PC-9 (cell line): ENCODE measurements around the gene TMEM117. TPM values are rescaled to one million over a fixed set of nuclear protein-coding genes. Genes with fewer than 3 reads are reported as not detected.

Source experiments
- BruUV-seq: library from RNA; stranded (reverse); fragments of 400-500 nt; replicated peaks from 2 replicates; lab custom pipeline; 2021; lab: Mats Ljungman, UMichigan
- CTCF ChIA-PET: fragments of 300-600 bp; sonication (Branson Sonifier 250); formaldehyde crosslinking; loops from one replicate; lab custom pipeline; 2022; ENCODE audit warnings: antibody characterized with exemption; lab: Charles Lee
- POLR2A ChIA-PET: fragments of 300-600 bp; sonication (Branson Sonifier 250); formaldehyde crosslinking; loops from one replicate; lab custom pipeline; 2022; ENCODE audit warnings: antibody characterized with exemption; ENCODE audit not compliant: unreplicated experiment; lab: Charles Lee
- DNase-seq, 2 experiments: peaks; one replicate each; pipeline versions ENCODE4 v3.0.0 to v3.0.0-alpha.2; 2015 to 2022; ENCODE audit warnings: mixed read lengths in 1 of 2
- H2AFZ ChIP-seq: fragments of 200-600 bp; sonication (generic); 2 replicates; pipeline ENCODE4 v1.8.1; 2017; ENCODE audit warnings: antibody characterized with exemption
- H3F3A ChIP-seq: fragments of 200-600 bp; sonication (generic); 2 replicates; pipeline ENCODE4 v1.8.1; 2017; ENCODE audit warnings: antibody characterized with exemption, mild to moderate bottlenecking, low read depth; ENCODE audit not compliant: insufficient read depth
- H3K27ac ChIP-seq: fragments of 200-600 bp; sonication (generic); 2 replicates; pipeline ENCODE4 v1.6.1; 2016; ENCODE audit warnings: mixed run types
- H3K27me3 ChIP-seq: fragments of 200-600 bp; sonication (generic); 2 replicates; pipeline ENCODE4 v1.6.1; 2016; ENCODE audit warnings: low read depth, mixed run types; ENCODE audit not compliant: insufficient read depth
- H3K36me3 ChIP-seq: fragments of 200-600 bp; sonication (generic); 2 replicates; pipeline ENCODE4 v1.6.1; 2016; ENCODE audit warnings: low read depth, mixed run types
- H3K4me1 ChIP-seq: fragments of 200-600 bp; sonication (generic); replicated peaks from 2 replicates; pipeline ENCODE4 v1.6.1; 2016; ENCODE audit warnings: mixed run types; ENCODE audit not compliant: insufficient read depth
- H3K4me2 ChIP-seq: fragments of 200-600 bp; sonication (generic); 2 replicates; pipeline ENCODE4 v1.6.1; 2017; ENCODE audit warnings: mixed run types
- H3K4me3 ChIP-seq: fragments of 200-600 bp; sonication (generic); 2 replicates; pipeline ENCODE4 v1.6.1; 2016; ENCODE audit warnings: mixed run types
- H3K79me2 ChIP-seq: fragments of 200-600 bp; sonication (generic); 2 replicates; pipeline ENCODE4 v1.6.1; 2017; ENCODE audit warnings: low read depth, mixed run types
- H3K9me2 ChIP-seq: fragments of 200-600 bp; sonication (generic); 2 replicates; pipeline ENCODE4 v1.8.1; 2017; ENCODE audit warnings: mild to moderate bottlenecking; ENCODE audit not compliant: insufficient read depth
- H3K9me3 ChIP-seq: fragments of 200-600 bp; sonication (generic); 2 replicates; pipeline ENCODE4 v1.8.1; 2016; ENCODE audit warnings: low read depth; ENCODE audit not compliant: insufficient read depth
- H4K20me1 ChIP-seq: fragments of 200-600 bp; sonication (generic); 2 replicates; pipeline ENCODE4 v1.8.1; 2017; ENCODE audit not compliant: insufficient read depth
- EZH2 ChIP-seq: fragments of 200-600 bp; sonication (generic); IDR thresholded peaks from 2 replicates; pipeline ENCODE4 v1.8.0; 2017; ENCODE audit warnings: antibody characterized with exemption, low read depth
- intact Hi-C: fragments of 100-400 bp; cut with micrococcal nuclease; formaldehyde crosslinking; loops from one replicate; pipeline ENCODE4 v1.10.0; 2022; ENCODE audit not compliant: unreplicated experiment
- total RNA-seq: library from RNA; stranded (reverse); gene quantifications from 2 replicates; pipeline ENCODE4 v1.2.3, GENCODE V29; 2021
- TF ChIP-seq, protein P1 (sequence below): fragments of 200-600 bp; sonication (generic); conservative IDR thresholded peaks from 2 replicates; pipeline ENCODE4 v1.6.1; 2017; ENCODE audit warnings: mixed run types, antibody characterized with exemption, mild to moderate bottlenecking, moderate library complexity

TMEM117 gene
- total RNA-seq, 1 experiment from 2014 or later, result 2.0 TPM

DNA sequence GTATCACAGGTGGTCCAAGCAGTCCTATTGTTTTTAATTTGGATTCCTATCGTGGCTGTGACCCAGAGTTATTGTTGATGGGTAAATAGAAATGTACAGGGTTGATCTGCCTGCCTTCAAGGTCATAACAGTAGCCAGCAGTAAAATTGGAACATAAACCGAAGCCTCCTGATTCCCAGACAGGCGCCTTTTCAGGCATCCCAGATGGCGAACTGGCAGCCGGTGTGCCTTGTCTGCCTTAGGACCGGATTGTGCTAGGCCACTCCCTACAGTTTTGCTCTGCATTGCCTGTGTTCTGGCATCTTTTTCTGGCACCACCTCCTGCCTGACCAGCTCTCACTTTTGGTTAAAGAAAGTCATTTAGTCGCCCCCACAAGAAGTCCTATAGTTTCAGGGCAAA lies 22.2 kb downstream of the TMEM117 start:
- no peak overlapping the region for H3K4me3 ChIP-seq
- POLR2A ChIA-PET, result no interaction called here
- TF ChIP-seq EZH2, result no peak
- TF ChIP-seq, protein P1, sequence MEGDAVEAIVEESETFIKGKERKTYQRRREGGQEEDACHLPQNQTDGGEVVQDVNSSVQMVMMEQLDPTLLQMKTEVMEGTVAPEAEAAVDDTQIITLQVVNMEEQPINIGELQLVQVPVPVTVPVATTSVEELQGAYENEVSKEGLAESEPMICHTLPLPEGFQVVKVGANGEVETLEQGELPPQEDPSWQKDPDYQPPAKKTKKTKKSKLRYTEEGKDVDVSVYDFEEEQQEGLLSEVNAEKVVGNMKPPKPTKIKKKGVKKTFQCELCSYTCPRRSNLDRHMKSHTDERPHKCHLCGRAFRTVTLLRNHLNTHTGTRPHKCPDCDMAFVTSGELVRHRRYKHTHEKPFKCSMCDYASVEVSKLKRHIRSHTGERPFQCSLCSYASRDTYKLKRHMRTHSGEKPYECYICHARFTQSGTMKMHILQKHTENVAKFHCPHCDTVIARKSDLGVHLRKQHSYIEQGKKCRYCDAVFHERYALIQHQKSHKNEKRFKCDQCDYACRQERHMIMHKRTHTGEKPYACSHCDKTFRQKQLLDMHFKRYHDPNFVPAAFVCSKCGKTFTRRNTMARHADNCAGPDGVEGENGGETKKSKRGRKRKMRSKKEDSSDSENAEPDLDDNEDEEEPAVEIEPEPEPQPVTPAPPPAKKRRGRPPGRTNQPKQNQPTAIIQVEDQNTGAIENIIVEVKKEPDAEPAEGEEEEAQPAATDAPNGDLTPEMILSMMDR, result no peak

DNA sequence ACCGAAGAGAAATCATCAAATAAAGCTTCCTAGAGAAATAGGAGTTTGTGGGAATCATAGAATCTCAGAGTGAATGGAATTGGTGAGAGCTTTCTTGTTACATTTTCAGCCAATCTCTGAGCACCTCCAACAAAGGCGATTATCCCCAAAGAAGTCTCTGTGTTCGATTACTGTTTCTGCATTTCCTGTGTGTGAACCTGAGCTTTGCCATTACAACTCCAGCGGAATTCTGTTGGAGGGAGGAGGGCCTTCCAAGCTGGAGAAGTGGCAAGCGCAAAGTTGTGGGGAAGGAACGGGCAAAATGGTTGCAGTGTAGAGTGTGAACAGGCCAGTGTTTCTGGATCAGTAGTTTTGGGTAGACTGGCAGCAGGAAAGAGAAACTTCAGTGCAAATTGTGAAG lies 23.1 kb downstream of the TMEM117 start:
- H3K9me2 ChIP-seq, result no peaks in the 10 kb centered on the region
- ChIA-PET POLR2A (no interaction called here), CTCF (no interaction called here)
- H3K27me3 ChIP-seq, result no peaks in the 10 kb centered on the region
- no peaks in the 10 kb centered on the region for H3K9me3 ChIP-seq
- no peaks in the 10 kb centered on the region for H3K4me1 ChIP-seq
- DNase-seq, result no peak
- H3K36me3 ChIP-seq, result no peaks in the 10 kb centered on the region
- no TSS peak for BruUV-seq
- TF ChIP-seq, protein P1, result no peak
- TF ChIP-seq EZH2, result no peak
- H3K4me3 ChIP-seq, result no peak overlapping the region
- H4K20me1 ChIP-seq, result no peaks in the 10 kb centered on the region
- intact Hi-C loops, result no loop called here
- H3K79me2 ChIP-seq, result no peaks in the 10 kb centered on the region
- no peak overlapping the region for H3K27ac ChIP-seq
- H3F3A ChIP-seq, result no peaks in the 10 kb centered on the region
- H3K4me2 ChIP-seq, result no peak overlapping the region
- no peak overlapping the region for H2AFZ ChIP-seq

More for the DNA sequence above, 22.2 kb downstream of the TMEM117 start:
- Histone ChIP-seq H3K36me3 (no peaks in the 10 kb centered on the region), H3K27ac (no peak overlapping the region), H3K79me2 (no peaks in the 10 kb centered on the region), H3K4me2 (no peak overlapping the region), H3K9me2 (no peaks in the 10 kb centered on the region), H3K9me3 (no peaks in the 10 kb centered on the region), H4K20me1 (no peaks in the 10 kb centered on the region), H3K27me3 (no peaks in the 10 kb centered on the region), H2AFZ (no peak overlapping the region), H3F3A (no peaks in the 10 kb centered on the region), H3K4me1 (no peaks in the 10 kb centered on the region)
- no TSS peak for BruUV-seq
- intact Hi-C loops, result no loop called here
- CTCF ChIA-PET, result no interaction called here
- no peak for DNase-seq

DNA sequence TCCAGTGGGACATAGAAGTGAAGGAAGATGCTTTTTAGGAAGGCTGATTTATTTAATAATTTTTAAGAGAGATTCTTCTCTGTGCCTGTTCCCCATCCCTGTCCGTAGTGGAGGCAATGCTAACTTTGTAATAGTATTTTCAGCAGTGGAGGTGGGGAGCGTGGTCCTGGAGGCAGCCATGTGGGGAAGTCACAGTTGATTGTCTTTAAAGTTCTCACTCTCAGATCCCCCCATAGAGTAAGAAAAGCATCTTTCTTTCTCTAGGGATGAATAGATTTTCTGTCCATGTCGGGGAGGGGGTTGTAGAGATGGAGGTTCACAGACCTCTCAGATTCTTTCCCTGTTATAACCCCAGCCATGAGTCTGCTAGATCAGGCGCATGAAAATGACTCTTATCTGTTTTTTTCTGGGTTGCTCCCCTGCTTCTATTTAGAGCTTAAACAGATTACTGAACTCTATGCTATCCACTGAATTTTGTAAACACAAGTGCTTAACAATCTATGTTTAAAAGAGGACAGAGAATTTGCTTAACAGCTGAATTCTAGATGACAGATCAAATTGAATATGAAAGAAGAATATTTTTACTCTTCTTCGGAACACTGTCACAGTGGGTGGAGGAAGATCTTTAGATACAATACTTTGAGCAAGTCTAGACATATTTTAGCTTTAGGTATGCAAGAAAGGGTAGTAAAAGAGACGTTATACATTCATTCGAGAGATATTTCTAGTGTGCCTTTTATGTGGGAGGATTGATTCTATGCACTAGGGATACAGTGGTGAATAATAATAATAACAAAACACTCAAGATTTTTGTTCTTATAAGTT lies 25.3 kb downstream of the TMEM117 start:
- no peak overlapping the region for H3K4me3 ChIP-seq
- ChIA-PET CTCF (no interaction called here), POLR2A (no interaction called here)
- no peak overlapping the region for H2AFZ ChIP-seq
- no peak overlapping the region for H3K27ac ChIP-seq
- BruUV-seq, result no TSS peak
- H3F3A ChIP-seq, result no peaks in the 10 kb centered on the region
- no peak for DNase-seq
- no peaks in the 10 kb centered on the region for H3K79me2 ChIP-seq
- no peaks in the 10 kb centered on the region for H4K20me1 ChIP-seq
- H3K36me3 ChIP-seq, result no peaks in the 10 kb centered on the region
- H3K9me2 ChIP-seq, result no peaks in the 10 kb centered on the region
- H3K9me3 ChIP-seq, result no peaks in the 10 kb centered on the region
- H3K27me3 ChIP-seq, result no peaks in the 10 kb centered on the region
- TF ChIP-seq, protein P1, result no peak
- TF ChIP-seq EZH2, result no peak
- no peaks in the 10 kb centered on the region for H3K4me1 ChIP-seq
- intact Hi-C loops, result no loop called here
- no peak overlapping the region for H3K4me2 ChIP-seq
